ENCODE results near the gene CCHCR1. TPM values are rescaled to one million over a fixed set of nuclear protein-coding genes. Genes with fewer than 3 reads are reported as not detected.

The CCHCR1 gene
- polyA plus RNA-seq, 1 experiment: 10.4 TPM

DNA sequence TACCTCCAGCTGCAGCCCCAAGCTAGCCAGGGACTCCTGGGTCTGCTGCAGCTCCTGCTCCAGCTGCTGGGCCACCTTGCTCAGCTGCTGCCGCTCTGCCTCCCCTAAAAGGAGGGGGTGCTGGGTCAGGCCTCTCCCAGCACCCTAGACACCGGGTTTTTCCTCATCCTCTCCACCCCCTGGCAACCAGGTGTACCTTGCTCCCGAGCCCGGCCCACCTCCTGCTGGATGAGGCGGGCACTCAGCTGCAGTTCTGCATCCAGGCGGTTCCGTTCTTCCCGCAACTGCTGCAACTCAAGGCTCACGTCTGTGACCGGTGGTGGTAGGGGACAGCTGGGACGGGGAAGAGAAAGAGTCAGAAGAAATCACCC, 12.6 kb downstream of the CCHCR1 start:
- Histone ChIP-seq H3K27ac (ENCODE audit: low read depth, low read length) (no peak overlapping the region), H3K9me3 (ENCODE audit: control insufficient read depth, insufficient read depth, low read length) (no peaks in the 10 kb centered on the region; the same call in 1 of the 2 replicates), H3K27me3 (ENCODE audit: control insufficient read depth, insufficient read depth, low read length) (no peaks in the 10 kb centered on the region), H3K4me3 (ENCODE audit: low read depth, low read length) (no peak overlapping the region)
- CTCF ChIA-PET: interaction anchor here (0.6 to 2.0 kb wide), 2 partner anchors 47 to 1545 kb away, joined by 3 to 8 read pairs; no protein-coding TSS in a partner anchor
- TF ChIP-seq, protein P1, sequence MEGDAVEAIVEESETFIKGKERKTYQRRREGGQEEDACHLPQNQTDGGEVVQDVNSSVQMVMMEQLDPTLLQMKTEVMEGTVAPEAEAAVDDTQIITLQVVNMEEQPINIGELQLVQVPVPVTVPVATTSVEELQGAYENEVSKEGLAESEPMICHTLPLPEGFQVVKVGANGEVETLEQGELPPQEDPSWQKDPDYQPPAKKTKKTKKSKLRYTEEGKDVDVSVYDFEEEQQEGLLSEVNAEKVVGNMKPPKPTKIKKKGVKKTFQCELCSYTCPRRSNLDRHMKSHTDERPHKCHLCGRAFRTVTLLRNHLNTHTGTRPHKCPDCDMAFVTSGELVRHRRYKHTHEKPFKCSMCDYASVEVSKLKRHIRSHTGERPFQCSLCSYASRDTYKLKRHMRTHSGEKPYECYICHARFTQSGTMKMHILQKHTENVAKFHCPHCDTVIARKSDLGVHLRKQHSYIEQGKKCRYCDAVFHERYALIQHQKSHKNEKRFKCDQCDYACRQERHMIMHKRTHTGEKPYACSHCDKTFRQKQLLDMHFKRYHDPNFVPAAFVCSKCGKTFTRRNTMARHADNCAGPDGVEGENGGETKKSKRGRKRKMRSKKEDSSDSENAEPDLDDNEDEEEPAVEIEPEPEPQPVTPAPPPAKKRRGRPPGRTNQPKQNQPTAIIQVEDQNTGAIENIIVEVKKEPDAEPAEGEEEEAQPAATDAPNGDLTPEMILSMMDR (IDR thresholded peaks at IDR 0.05; ENCODE audit: low read depth, low read length): no peak
- POLR2A ChIA-PET: no interaction called here
- no peak for DNase-seq (ENCODE audit: low read depth, low spot score)

DNA sequence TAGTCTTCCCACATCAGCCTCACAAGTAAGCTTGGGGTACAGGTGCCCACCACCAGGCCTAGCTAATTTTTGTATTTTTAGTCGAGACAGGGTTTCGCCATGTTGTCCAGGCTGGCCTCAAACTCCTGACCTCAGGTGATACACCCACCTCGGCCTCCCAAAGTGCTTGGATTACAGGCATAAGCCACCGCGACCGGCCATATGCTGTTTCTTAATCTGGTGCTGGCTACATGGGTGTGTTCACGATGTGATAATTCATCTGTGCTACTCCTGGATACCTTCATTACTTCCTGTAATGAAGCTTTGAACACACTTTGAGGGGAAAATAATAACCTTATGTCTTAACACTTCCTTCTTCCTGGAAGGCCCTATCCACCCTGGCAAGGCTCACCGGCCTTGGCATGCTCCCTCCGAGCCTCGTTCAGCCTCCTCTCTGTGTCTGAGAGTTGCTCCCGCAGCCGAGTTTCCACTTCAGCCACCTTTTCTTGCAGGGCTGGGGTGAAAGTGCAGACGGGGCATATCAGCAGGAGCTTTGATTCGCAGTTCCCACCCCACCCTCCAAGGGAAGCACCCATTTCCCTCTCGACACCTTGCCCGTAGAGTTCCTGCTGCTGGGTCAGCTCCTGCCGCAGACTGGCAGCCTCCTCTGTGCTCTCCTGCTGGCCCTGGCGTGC, 13.2 kb downstream of the CCHCR1 start:
- Histone ChIP-seq H3K4me3 (ENCODE audit: low read depth, low read length) (no peak overlapping the region), H3K27me3 (ENCODE audit: control insufficient read depth, insufficient read depth, low read length) (no peaks in the 10 kb centered on the region), H3K9me3 (ENCODE audit: control insufficient read depth, insufficient read depth, low read length) (no peaks in the 10 kb centered on the region; the same call in 1 of the 2 replicates), H3K27ac (ENCODE audit: low read depth, low read length) (no peak overlapping the region)
- TF ChIP-seq, protein P1 (IDR thresholded peaks at IDR 0.05; ENCODE audit: low read depth, low read length): no peak
- POLR2A ChIA-PET: no interaction called here
- CTCF ChIA-PET: interaction anchor here (1.2 kb wide), 1 partner anchor 52 kb away, joined by 3 read pairs; no protein-coding TSS in a partner anchor
- no peak for DNase-seq (ENCODE audit: low read depth, low spot score)

DNA sequence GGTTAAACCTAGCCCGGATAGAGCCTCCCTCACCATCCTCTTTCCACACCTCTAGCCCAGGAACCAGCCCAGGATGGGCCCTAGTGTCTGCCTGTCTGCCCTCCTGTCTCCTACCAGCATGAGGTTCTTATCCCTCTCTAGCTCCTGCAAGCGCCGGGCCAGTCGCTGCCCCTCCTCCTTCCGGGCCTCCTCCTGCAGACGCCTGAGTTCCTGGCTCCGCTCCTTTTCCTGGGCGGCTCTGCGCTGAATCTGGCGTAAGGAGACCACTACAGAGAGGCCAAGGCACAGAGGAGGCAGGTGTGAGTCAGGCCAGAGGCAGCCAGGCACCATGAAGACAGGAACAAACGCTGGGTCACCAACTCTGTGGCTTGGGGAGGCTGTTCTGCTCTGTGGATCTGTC, 14.5 kb downstream of the CCHCR1 start:
- H3K27ac ChIP-seq (ENCODE audit: low read depth, low read length): peak overlapping the region; percentile 39
- CTCF ChIA-PET: interaction anchor here (1.2 to 1.3 kb wide), 3 partner anchors 49 to 56 kb away, joined by 3 to 9 read pairs (median 5); no protein-coding TSS in a partner anchor
- H3K4me3 ChIP-seq (ENCODE audit: low read depth, low read length): no peak overlapping the region

DNA sequence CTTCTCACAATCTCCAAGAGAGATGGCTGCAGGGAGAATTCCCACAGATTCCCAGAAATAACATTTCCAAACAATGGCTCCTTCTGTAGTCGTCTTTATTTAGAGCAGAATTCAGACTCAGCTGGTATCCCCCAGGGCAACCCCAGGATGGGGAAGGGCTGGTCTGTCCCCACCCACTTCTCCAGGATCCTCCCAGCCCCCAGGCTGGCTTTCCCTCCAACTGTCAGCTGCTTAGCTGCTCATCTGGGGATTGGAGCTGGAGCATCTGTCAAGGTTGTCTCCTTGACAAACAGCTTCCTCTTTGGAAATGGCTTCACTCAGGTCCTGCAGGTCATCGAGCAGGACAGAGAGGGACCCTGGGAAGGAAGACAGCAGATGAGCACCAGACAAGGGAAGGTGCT, 15.2 kb downstream of the CCHCR1 start:
- TF ChIP-seq, protein P1 (IDR thresholded peaks at IDR 0.05; ENCODE audit: low read depth, low read length): no peak
- ChIA-PET CTCF (interaction anchor here (0.8 to 1.3 kb wide), 4 partner anchors 9 to 224 kb away, joined by 4 to 9 read pairs (median 5); no protein-coding TSS in a partner anchor), POLR2A (no interaction called here)
- no peak overlapping the region for H3K4me3 ChIP-seq (ENCODE audit: low read depth, low read length)
- DNase-seq (ENCODE audit: low read depth, low spot score): no peak
- no peaks in the 10 kb centered on the region; the same call in 1 of the 2 replicates for H3K9me3 ChIP-seq (ENCODE audit: control insufficient read depth, insufficient read depth, low read length)
- no peaks in the 10 kb centered on the region for H3K27me3 ChIP-seq (ENCODE audit: control insufficient read depth, insufficient read depth, low read length)
- H3K27ac ChIP-seq (ENCODE audit: low read depth, low read length): no peak overlapping the region

More for the DNA sequence above, 14.5 kb downstream of the CCHCR1 start:
- Histone ChIP-seq H3K9me3 (ENCODE audit: control insufficient read depth, insufficient read depth, low read length) (no peaks in the 10 kb centered on the region; the same call in 1 of the 2 replicates), H3K27me3 (ENCODE audit: control insufficient read depth, insufficient read depth, low read length) (no peaks in the 10 kb centered on the region)
- POLR2A ChIA-PET: no interaction called here
- peak; percentile 32 for DNase-seq (ENCODE audit: low read depth, low spot score)
- TF ChIP-seq, protein P1 (IDR thresholded peaks at IDR 0.05; ENCODE audit: low read depth, low read length): no peak

DNA sequence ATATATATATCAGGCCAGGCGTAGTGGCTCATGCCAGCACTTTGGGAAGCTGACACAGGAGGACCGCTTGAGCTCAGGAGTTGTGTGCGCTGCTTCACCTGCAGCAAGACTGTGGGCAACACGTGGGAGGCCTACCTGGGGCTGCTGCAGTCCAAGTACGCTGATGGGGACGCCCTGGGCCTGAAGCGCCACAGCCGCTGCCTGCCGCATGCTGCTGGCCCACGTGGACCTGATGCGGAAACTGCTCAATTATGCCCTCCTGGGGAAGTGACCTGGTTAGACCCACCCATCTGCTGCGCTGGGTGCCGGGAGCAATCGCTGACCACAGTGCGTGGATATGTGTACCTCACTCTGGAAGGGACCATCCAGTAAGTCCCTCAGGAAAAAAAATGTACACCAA, 17.0 kb downstream of the CCHCR1 start:
- H3K4me3 ChIP-seq (ENCODE audit: low read depth, low read length): no peak overlapping the region
- no peak for DNase-seq (ENCODE audit: low read depth, low spot score)
- no peaks in the 10 kb centered on the region; the same call in 1 of the 2 replicates for H3K9me3 ChIP-seq (ENCODE audit: control insufficient read depth, insufficient read depth, low read length)
- TF ChIP-seq, protein P1 (IDR thresholded peaks at IDR 0.05; ENCODE audit: low read depth, low read length): no peak
- CTCF ChIA-PET: interaction anchor here (1.3 kb wide), 1 partner anchor 226 kb away, joined by 3 read pairs; no protein-coding TSS in a partner anchor
- H3K27ac ChIP-seq (ENCODE audit: low read depth, low read length): no peak overlapping the region
- H3K27me3 ChIP-seq (ENCODE audit: control insufficient read depth, insufficient read depth, low read length): no peaks in the 10 kb centered on the region
- POLR2A ChIA-PET: no interaction called here

Data from AG04450 (cell line).